GM12874 (cell line): ENCODE measurements around the gene SUCLG2.

ENCODE experiments used
- CTCF ChIP-seq: IDR thresholded peaks from 2 replicates; pipeline ENCODE4 v1.5.1; 2011; ENCODE audit warnings: low read depth, mild to moderate bottlenecking, control low read depth, low read length, moderate library complexity; ENCODE audit not compliant: insufficient read depth

Gene SUCLG2

GRCh38 chr3:67415511-67415910 lies 238.9 kb downstream of the SUCLG2 start:
- TF ChIP-seq CTCF = no peak

GRCh38 chr3:67414740-67415139 lies 239.7 kb downstream of the SUCLG2 start:
- no peak for TF ChIP-seq CTCF

- no peak for TF ChIP-seq CTCF
Measured at GRCh38 chr3:67405193-67405592, 249.2 kb downstream of the SUCLG2 start.

- no peak for TF ChIP-seq CTCF
Measured at GRCh38 chr3:67402873-67403272, 251.5 kb downstream of the SUCLG2 start.

- no peak for TF ChIP-seq CTCF
Measured at GRCh38 chr3:67401921-67402320, 252.5 kb downstream of the SUCLG2 start.

- TF ChIP-seq CTCF = no peak
Measured at GRCh38 chr3:67400476-67400875, 253.9 kb downstream of the SUCLG2 start.

GRCh38 chr3:67389176-67389575 lies 265.2 kb downstream of the SUCLG2 start:
- no peak for TF ChIP-seq CTCF

- TF ChIP-seq CTCF = no peak
Measured at GRCh38 chr3:67388738-67389137, 265.7 kb downstream of the SUCLG2 start.
